K562 (cell line): ENCODE results near the gene KLHL6. TPM values are rescaled to one million over a fixed set of nuclear protein-coding genes. Genes with fewer than 3 reads are reported as not detected.

Experiments used
- ATAC-seq: fragments of 200-7000 bp; cut with Tn5 transposase; 3 replicates; pipeline ENCODE4 v1.9.1; 2020; ENCODE audit warnings: moderate library complexity
- BruUV-seq: library from RNA; stranded (reverse); fragments of 400-500 nt; replicated peaks from 2 replicates; lab custom pipeline; 2021; lab: Mats Ljungman, UMichigan
- CTCF ChIA-PET: fragments of 300-600 bp; formaldehyde crosslinking; extraction: SDS; loops from one replicate; lab custom pipeline; 2021; ENCODE audit warnings: low intra/inter-chr PET ratio; lab: Yijun Ruan, JAX
- POLR2A ChIA-PET: fragments of 300-600, 350-650 bp; sonication (Branson Sonifier 250); formaldehyde crosslinking; extraction: SDS; loops from one replicate; lab custom pipeline; 2021; ENCODE audit warnings: antibody characterized with exemption, inconsistent platforms; lab: Yijun Ruan, JAX
- DNase-seq, 4 experiments: peaks; one replicate each; pipeline versions ENCODE4 v3.0.0 to v3.0.0-alpha.2; 2011 to 2018; ENCODE audit warnings: low spot score in 3 of 4, mixed read lengths in 3 of 4; ENCODE audit errors: extremely low read depth in 1 of 4
- FAIRE-seq: peaks from 2 replicates; lab custom pipeline; 2011; peaks lifted over from hg19 to GRCh38; lab: Jason Lieb, UNC
- H2AFZ ChIP-seq: 2 replicates; pipeline ENCODE4 v1.6.0; 2011; ENCODE audit warnings: low read depth, low read length, control low read depth, inconsistent platforms
- H3K27ac ChIP-seq: fragments of 200-600 bp; 3 replicates; pipeline ENCODE4 v1.8.0; 2011; ENCODE audit warnings: low read depth, mild to moderate bottlenecking, control low read depth, inconsistent platforms, low read length, moderate library complexity, mixed read lengths; ENCODE audit errors: extremely low read depth
- H3K27me3 ChIP-seq, 2 experiments: fragments of 300-600 bp in 1 of 2; 2 replicates in 1 of 2; 3 replicates in 1 of 2; pipeline versions ENCODE4 v1.6.0 to v1.8.0; 2011; ENCODE audit warnings: inconsistent platforms in 2 of 2, low read length in 2 of 2, mild to moderate bottlenecking in 1 of 2, mixed read lengths in 1 of 2, moderate library complexity in 1 of 2; ENCODE audit not compliant: control insufficient read depth in 2 of 2, insufficient read depth in 2 of 2
- H3K36me3 ChIP-seq: fragments of 300-600 bp; 3 replicates; pipeline ENCODE4 v1.8.0; 2011; ENCODE audit warnings: mild to moderate bottlenecking, low read length, inconsistent platforms; ENCODE audit not compliant: control insufficient read depth, insufficient read depth
- H3K4me1 ChIP-seq, 2 experiments: fragments of 200-600 bp in 1 of 2; replicated peaks in 1 of 2; 2 replicates in 1 of 2; 3 replicates in 1 of 2; pipeline versions ENCODE4 v1.5.1 to v1.8.0; 2011; ENCODE audit warnings: inconsistent platforms in 2 of 2, low read length in 2 of 2, mild to moderate bottlenecking in 1 of 2, mixed read lengths in 1 of 2, moderate library complexity in 1 of 2; ENCODE audit not compliant: control insufficient read depth in 2 of 2, insufficient read depth in 2 of 2
- H3K4me2 ChIP-seq: 2 replicates; pipeline ENCODE4 v1.6.1; 2011; ENCODE audit warnings: low read length, control low read depth, inconsistent platforms, mixed read lengths; ENCODE audit not compliant: insufficient read depth
- H3K4me3 ChIP-seq: fragments of 200-600 bp; sonication (generic), shearing (Covaris generic); 2 replicates; pipeline ENCODE4 v1.5.1; 2016; ENCODE audit warnings: control low read depth, inconsistent platforms
- H3K79me2 ChIP-seq: fragments of 200-600 bp; 3 replicates; pipeline ENCODE4 v1.8.0; 2011; ENCODE audit warnings: low read length, inconsistent platforms; ENCODE audit not compliant: control insufficient read depth, insufficient read depth
- H3K9ac ChIP-seq, 2 experiments: 2 replicates each; pipeline versions ENCODE4 v1.6.0 to v1.6.1; 2011; ENCODE audit warnings: low read depth in 2 of 2, low read length in 2 of 2, control low read depth in 1 of 2, inconsistent platforms in 1 of 2, mild to moderate bottlenecking in 1 of 2, mixed read lengths in 1 of 2; ENCODE audit not compliant: insufficient read depth in 1 of 2
- H3K9me1 ChIP-seq: one replicate; pipeline ENCODE4 v1.6.0; 2011; ENCODE audit warnings: inconsistent platforms, mild to moderate bottlenecking, low read length, moderate library complexity; ENCODE audit not compliant: control insufficient read depth, insufficient read depth
- H3K9me3 ChIP-seq: replicated peaks from 2 replicates; pipeline ENCODE4 v1.5.1; 2011; ENCODE audit warnings: low read depth, low read length, inconsistent platforms; ENCODE audit not compliant: control insufficient read depth, insufficient read depth
- H4K20me1 ChIP-seq: replicated peaks from 2 replicates; pipeline ENCODE4 v1.6.1; 2011; ENCODE audit warnings: low read length, inconsistent platforms, mixed read lengths; ENCODE audit not compliant: control insufficient read depth, insufficient read depth
- C11orf30 ChIP-seq: fragments of 450-650 bp; IDR thresholded peaks from 2 replicates; pipeline ENCODE4 v1.6.1; 2016; ENCODE audit warnings: low read depth, mild to moderate bottlenecking
- HCFC1 ChIP-seq: IDR thresholded peaks from 2 replicates; pipeline ENCODE4 v1.6.1; 2012; ENCODE audit warnings: low read depth, low read length, improper control_type of control experiment
- HNRNPLL ChIP-seq: fragments of 200-400 bp; formaldehyde crosslinking; IDR thresholded peaks from 2 replicates; pipeline ENCODE4 v1.6.1; 2017; ENCODE audit warnings: low read length, low read depth, mild to moderate bottlenecking; ENCODE audit not compliant: poor library complexity, severe bottlenecking
- IFI16 ChIP-seq: fragments of 250-450 bp; sonication (Bioruptor Pico); IDR thresholded peaks from 2 replicates; pipeline ENCODE4 v2.1.2; 2022; ENCODE audit warnings: mild to moderate bottlenecking, inconsistent platforms
- JUNB ChIP-seq: fragments of 450-650 bp; formaldehyde crosslinking; conservative IDR thresholded peaks from 2 replicates; pipeline ENCODE4 v1.4.0; 2020; ENCODE audit warnings: mild to moderate bottlenecking
- KAT7 ChIP-seq: sonication (generic); formaldehyde crosslinking; IDR thresholded peaks from 2 replicates; pipeline ENCODE4 v1.8.0; 2022; ENCODE audit warnings: missing genetic modification reagents, mild to moderate bottlenecking, borderline replicate concordance
- MAFG ChIP-seq: fragments of 450-650 bp; conservative IDR thresholded peaks from 2 replicates; pipeline ENCODE4 v1.6.1; 2016; ENCODE audit warnings: missing genetic modification characterization, missing compliant biosample characterization
- NFIC ChIP-seq: fragments of 450-650 bp; IDR thresholded peaks from 2 replicates; pipeline ENCODE4 v1.6.1; 2017; ENCODE audit warnings: mild to moderate bottlenecking, inconsistent platforms
- PHB2 ChIP-seq: fragments of 450-650 bp; IDR thresholded peaks from 2 replicates; pipeline ENCODE4 v1.6.1; 2017; ENCODE audit warnings: low read depth
- PYGO2 ChIP-seq: fragments of 450-650 bp; IDR thresholded peaks from 2 replicates; pipeline ENCODE4 v1.6.1; 2016; ENCODE audit warnings: mild to moderate bottlenecking, missing genetic modification characterization, moderate library complexity, missing compliant biosample characterization
- SNRNP70 ChIP-seq: fragments of 200-400 bp; formaldehyde crosslinking; optimal IDR thresholded peaks from 2 replicates; pipeline ENCODE3; 2017; ENCODE audit warnings: low read depth, low read length
- TEAD1 ChIP-seq, 2 experiments: fragments of 450-650 bp in 1 of 2; sonication (generic) in 1 of 2; formaldehyde crosslinking; IDR thresholded peaks; 2 replicates each; pipeline versions ENCODE4 v1.4.0 to v1.8.0; 2020 to 2022; ENCODE audit warnings: mild to moderate bottlenecking in 2 of 2, missing genetic modification reagents in 1 of 2
- ZFP30 ChIP-seq: fragments of 250-450 bp; sonication (Bioruptor Pico); IDR thresholded peaks from 2 replicates; pipeline ENCODE4 v1.8.0; 2022; ENCODE audit warnings: moderate library complexity, mild to moderate bottlenecking, inconsistent platforms, borderline replicate concordance
- ZNF668 ChIP-seq: fragments of 250-450 bp; sonication (Bioruptor Pico); IDR thresholded peaks from 2 replicates; pipeline ENCODE4 v1.8.0; 2022; ENCODE audit warnings: mild to moderate bottlenecking, inconsistent platforms
- ZNF764 ChIP-seq: fragments of 250-450 bp; sonication (Bioruptor Pico); IDR thresholded peaks from 2 replicates; pipeline ENCODE4 v1.4.0; 2020; ENCODE audit warnings: low read depth, mild to moderate bottlenecking, moderate library complexity
- WGBS: fragments of 100-300 bp; shearing (Covaris generic); methylation state at CpG from one replicate; pipeline ENCODE4 v1.1.6; 2016; ENCODE audit warnings: low coverage, mixed read lengths; ENCODE audit not compliant: insufficient coverage; ENCODE audit errors: missing lambda C conversion rate; 5-methylcytosine and 5-hydroxymethylcytosine counted together
- in situ Hi-C: fragments of 300-500 bp; cut with MboI; formaldehyde crosslinking; loops from 4 replicates; pipeline ENCODE4 v1.15.0; 2018; ENCODE audit warnings: inconsistent platforms, mixed read lengths
- intact Hi-C: fragments of 100-400 bp; cut with micrococcal nuclease; formaldehyde crosslinking; loops from 2 replicates; pipeline ENCODE4 v1.14.2; 2022
- polyA plus RNA-seq, 8 experiments: library from polyadenylated mRNA; depleted of rRNA in 4 of 8; stranded (reverse) in 5 of 8; unstranded in 3 of 8; fragments of >200 nt; fragmentation: Nextera tagmentation in 2 of 8; fragmentation: Illumina TruSeq in 1 of 8; extraction: Ambion mirVana in 2 of 8; extraction: Trizol in 1 of 8; gene quantifications; 2 replicates each; pipeline versions ENCODE4 v1.2.1 to v1.2.3, GENCODE V29; 2011 to 2014; ENCODE audit warnings: inconsistent platforms in 1 of 8, missing spikeins in 1 of 8
- total RNA-seq, 7 experiments: library from RNA; depleted of rRNA in 6 of 7; stranded (reverse); fragments of >200 nt in 6 of 7; fragmentation: Illumina TruSeq in 2 of 7; extraction: Trizol in 2 of 7; gene quantifications; 2 replicates each; pipeline versions ENCODE4 v1.2.1 to v1.2.3, GENCODE V29; 2011 to 2021; ENCODE audit warnings: low replicate concordance in 1 of 7
- TF ChIP-seq, protein P1 (sequence below): sonication (generic); formaldehyde crosslinking; IDR thresholded peaks from 2 replicates; pipeline ENCODE4 v1.4.0; 2020; ENCODE audit warnings: mild to moderate bottlenecking, missing genetic modification reagents
- TF ChIP-seq, protein P2 (sequence below), 2 experiments: fragments of 450-650 bp; IDR thresholded peaks; 2 replicates each; pipeline ENCODE4 v1.6.1; 2016

KLHL6 gene
- total and polyA plus RNA-seq, 9 of the 15 experiments (the other 6 are each of a cell fraction or from before 2014, with no cell fraction given), result 0.18 to 2.1 (median 1.4) TPM

DNA sequence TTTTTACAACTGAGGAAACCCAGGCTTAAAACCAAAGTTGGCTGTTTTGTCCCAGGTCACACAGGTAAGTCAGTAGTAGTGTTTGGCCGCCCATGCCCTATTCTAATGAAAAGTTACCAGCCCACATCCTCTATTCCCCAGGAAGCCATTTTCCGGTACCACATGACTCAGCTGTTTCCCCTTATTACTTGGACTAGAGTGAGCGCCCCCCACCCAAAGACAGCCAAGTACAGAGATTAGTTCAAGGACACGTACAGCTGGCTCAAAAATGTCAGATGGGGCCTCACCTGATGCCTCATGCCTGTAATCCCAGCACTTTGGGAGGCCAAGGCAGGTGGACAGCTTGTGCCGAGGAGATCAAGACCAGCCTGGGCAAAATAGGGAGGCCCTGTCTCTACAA lies 8.5 kb upstream of the KLHL6 start:
- Histone ChIP-seq H3K27ac (no peak overlapping the region), H3K9ac (no peak overlapping the region), H3K4me2 (no peak overlapping the region), H3K9me3 (no peaks in the 10 kb centered on the region), H3K4me3 (no peak overlapping the region), H3K79me2 (no peaks in the 10 kb centered on the region), H3K36me3 (no peaks in the 10 kb centered on the region), H3K9me1 (no peaks in the 10 kb centered on the region), H4K20me1 (no peaks in the 10 kb centered on the region), H3K4me1 (peaks cover 5 to 6% of the 10 kb centered on the region in 2 experiments; a peak in 3 of 5 replicates), H3K27me3 (no peaks in the 10 kb centered on the region), H2AFZ (no peak overlapping the region)
- DNase-seq, result no peak
- POLR2A ChIA-PET, result no interaction called here
- CTCF ChIA-PET, result interaction anchor here (1.5 kb wide), 1 partner anchor 95 kb away, joined by 5 read pairs; no protein-coding TSS in a partner anchor
- ATAC-seq, result no peak
- in situ Hi-C loops (no loop called here), intact Hi-C loops (loop anchor here (5.0 kb wide), 3 partner anchors 47 to 377 kb away; no protein-coding TSS in a partner anchor)
- 59% methylated on average over 4 of the region's 5 CpGs for WGBS
- BruUV-seq, result no TSS peak
- no peak for FAIRE-seq
- TF ChIP-seq C11orf30 (peak; percentile 65), MAFG (tag) (peak; percentile 68), SNRNP70 (no peak), HCFC1 (no peak), PHB2 (no peak), PYGO2 (no peak), ZNF764 (CRISPR knock-in tag) (no peak), NFIC (no peak), IFI16 (CRISPR knock-in tag) (no peak), JUNB (CRISPR knock-in tag) (no peak), ZNF668 (CRISPR knock-in tag) (no peak), HNRNPLL (no peak), TEAD1 (CRISPR knock-in tag; IDR thresholded peaks at IDR 0.05) (no peak), ZFP30 (CRISPR knock-in tag) (no peak), KAT7 (CRISPR knock-in tag) (no peak)
- TF ChIP-seq, protein P1, sequence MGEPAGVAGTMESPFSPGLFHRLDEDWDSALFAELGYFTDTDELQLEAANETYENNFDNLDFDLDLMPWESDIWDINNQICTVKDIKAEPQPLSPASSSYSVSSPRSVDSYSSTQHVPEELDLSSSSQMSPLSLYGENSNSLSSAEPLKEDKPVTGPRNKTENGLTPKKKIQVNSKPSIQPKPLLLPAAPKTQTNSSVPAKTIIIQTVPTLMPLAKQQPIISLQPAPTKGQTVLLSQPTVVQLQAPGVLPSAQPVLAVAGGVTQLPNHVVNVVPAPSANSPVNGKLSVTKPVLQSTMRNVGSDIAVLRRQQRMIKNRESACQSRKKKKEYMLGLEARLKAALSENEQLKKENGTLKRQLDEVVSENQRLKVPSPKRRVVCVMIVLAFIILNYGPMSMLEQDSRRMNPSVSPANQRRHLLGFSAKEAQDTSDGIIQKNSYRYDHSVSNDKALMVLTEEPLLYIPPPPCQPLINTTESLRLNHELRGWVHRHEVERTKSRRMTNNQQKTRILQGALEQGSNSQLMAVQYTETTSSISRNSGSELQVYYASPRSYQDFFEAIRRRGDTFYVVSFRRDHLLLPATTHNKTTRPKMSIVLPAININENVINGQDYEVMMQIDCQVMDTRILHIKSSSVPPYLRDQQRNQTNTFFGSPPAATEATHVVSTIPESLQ (CRISPR knock-in tag), result no peak
- TF ChIP-seq, protein P2, sequence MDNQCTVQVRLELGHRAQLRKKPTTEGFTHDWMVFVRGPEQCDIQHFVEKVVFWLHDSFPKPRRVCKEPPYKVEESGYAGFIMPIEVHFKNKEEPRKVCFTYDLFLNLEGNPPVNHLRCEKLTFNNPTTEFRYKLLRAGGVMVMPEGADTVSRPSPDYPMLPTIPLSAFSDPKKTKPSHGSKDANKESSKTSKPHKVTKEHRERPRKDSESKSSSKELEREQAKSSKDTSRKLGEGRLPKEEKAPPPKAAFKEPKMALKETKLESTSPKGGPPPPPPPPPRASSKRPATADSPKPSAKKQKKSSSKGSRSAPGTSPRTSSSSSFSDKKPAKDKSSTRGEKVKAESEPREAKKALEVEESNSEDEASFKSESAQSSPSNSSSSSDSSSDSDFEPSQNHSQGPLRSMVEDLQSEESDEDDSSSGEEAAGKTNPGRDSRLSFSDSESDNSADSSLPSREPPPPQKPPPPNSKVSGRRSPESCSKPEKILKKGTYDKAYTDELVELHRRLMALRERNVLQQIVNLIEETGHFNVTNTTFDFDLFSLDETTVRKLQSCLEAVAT (IDR thresholded peaks at IDR 0.05), result no peak
